Tibial nerve (tissue), 4 donors: Measurements from ENCODE around the gene USB1.

ENCODE experiments used
- EP300 ChIP-seq, 2 donors: sonication (generic); formaldehyde crosslinking; IDR thresholded peaks; one replicate each; pipeline ENCODE4 v1.6.1; 2017; ENCODE audit warnings: antibody characterized with exemption in 2 of 2, mild to moderate bottlenecking in 1 of 2
- POLR2A ChIP-seq, 2 donors: fragments of 450-650 bp; IDR thresholded peaks; one replicate each; pipeline ENCODE4 v1.6.1; 2017; ENCODE audit warnings: antibody characterized with exemption in 2 of 2, mild to moderate bottlenecking in 2 of 2, moderate library complexity in 2 of 2
- TF ChIP-seq, protein P1 (sequence below), 5 experiments: fragments of 200-600 bp in 3 of 5; fragments of 450-650 bp in 2 of 5; sonication (generic) in 3 of 5; IDR thresholded peaks; one replicate each; pipeline ENCODE4 v1.5.1; 2016 to 2019; ENCODE audit warnings: antibody characterized with exemption in 5 of 5, mild to moderate bottlenecking in 3 of 5, moderate library complexity in 2 of 5

DNA sequence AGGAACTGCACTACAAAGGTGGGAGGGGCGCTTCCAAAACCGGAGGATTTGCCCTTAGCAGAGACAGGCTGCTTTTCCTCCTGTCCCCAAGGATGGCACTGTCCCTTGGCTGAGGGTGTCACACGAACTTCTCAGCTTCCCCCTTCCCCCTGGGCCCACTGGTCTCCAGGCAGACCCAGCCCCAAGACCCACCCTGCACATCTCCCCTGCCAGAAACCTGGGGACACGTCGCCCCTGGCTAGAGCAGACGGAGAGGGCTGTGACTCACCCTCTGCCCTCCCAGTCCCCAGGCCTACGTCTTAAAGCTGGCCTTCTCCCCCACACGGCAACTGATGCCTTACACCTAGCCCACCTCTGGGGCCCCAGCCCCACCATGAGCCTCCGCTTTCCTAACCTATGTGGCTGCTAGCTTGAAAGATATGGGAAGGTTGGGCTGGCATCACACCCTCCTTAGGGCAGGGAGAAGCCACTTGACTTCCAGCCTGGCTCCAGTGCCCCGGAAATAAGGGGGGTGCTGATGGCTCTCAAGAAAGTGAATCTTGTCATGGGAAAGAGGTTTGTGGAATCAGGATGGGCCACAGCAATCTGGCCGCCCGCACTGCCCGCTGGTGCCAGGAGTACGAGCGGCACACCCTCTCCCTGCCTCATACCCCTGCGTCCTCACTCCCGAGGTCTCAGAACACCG, 5.3 kb upstream of the USB1 start:
- TF ChIP-seq, protein P1, sequence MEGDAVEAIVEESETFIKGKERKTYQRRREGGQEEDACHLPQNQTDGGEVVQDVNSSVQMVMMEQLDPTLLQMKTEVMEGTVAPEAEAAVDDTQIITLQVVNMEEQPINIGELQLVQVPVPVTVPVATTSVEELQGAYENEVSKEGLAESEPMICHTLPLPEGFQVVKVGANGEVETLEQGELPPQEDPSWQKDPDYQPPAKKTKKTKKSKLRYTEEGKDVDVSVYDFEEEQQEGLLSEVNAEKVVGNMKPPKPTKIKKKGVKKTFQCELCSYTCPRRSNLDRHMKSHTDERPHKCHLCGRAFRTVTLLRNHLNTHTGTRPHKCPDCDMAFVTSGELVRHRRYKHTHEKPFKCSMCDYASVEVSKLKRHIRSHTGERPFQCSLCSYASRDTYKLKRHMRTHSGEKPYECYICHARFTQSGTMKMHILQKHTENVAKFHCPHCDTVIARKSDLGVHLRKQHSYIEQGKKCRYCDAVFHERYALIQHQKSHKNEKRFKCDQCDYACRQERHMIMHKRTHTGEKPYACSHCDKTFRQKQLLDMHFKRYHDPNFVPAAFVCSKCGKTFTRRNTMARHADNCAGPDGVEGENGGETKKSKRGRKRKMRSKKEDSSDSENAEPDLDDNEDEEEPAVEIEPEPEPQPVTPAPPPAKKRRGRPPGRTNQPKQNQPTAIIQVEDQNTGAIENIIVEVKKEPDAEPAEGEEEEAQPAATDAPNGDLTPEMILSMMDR (IDR thresholded peaks at IDR 0.05): no peak
- TF ChIP-seq POLR2A (IDR thresholded peaks at IDR 0.05) (no peak), EP300 (IDR thresholded peaks at IDR 0.05) (no peak)
